AG04449 (cell line): ENCODE data around the gene MYO1C.
A peak's percentile ranks its signal among the peaks of the same experiment; 100 is the strongest.

Source experiments
- CTCF ChIA-PET: fragments of 350-600 bp; formaldehyde crosslinking; extraction: SDS; loops from one replicate; lab custom pipeline; 2021; ENCODE audit warnings: antibody characterized with exemption; lab: Yijun Ruan, JAX
- POLR2A ChIA-PET: fragments of 400-600, 350-600 bp; formaldehyde crosslinking; extraction: SDS; loops from one replicate; lab custom pipeline; 2020; ENCODE audit warnings: antibody characterized with exemption, inconsistent platforms; lab: Yijun Ruan, JAX
- DNase-seq: peaks from one replicate; pipeline ENCODE4 v3.0.0-alpha.2; 2010; ENCODE audit warnings: low read depth, low spot score
- H3K4me3 ChIP-seq: 2 replicates; pipeline ENCODE4 v1.5.1; 2011; ENCODE audit warnings: low read depth, mild to moderate bottlenecking, control low read depth, low read length
- CTCF ChIP-seq: IDR thresholded peaks from one replicate; pipeline ENCODE4 v1.5.1; 2011; ENCODE audit warnings: mild to moderate bottlenecking, moderate library complexity, low read length, control low read depth, inconsistent platforms; ENCODE audit not compliant: insufficient read depth; ENCODE audit errors: missing control alignments

MYO1C gene

DNA sequence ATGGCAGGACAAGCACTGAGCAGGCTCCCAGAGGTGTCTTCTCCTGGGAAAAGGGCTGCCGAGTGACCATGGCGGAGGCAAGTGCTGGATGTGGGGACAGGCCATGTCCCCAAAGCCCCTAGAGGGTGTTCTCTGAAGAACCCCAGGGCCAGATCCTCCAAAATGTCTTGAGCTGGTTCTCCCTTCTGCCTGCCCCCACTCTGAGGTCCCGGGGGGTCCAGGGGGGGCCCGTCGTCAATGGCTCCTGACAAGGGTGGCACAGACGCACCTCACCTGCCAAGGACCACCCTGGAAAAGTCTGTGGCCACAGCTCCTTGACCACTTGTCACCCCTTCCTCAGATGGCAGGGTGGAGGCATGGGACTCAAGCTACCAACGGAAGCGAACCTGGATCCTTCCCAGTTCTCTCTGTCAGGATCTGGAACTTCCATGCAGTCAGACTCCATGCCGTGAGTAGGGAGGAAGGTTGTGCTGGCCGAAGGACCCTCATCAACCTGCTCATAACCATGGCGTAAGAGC, 2.3 kb upstream of the MYO1C start:
- POLR2A ChIA-PET = no interaction called here
- TF ChIP-seq CTCF = no peak
- no peak overlapping the region for H3K4me3 ChIP-seq
- CTCF ChIA-PET = no interaction called here
- no peak for DNase-seq

DNA sequence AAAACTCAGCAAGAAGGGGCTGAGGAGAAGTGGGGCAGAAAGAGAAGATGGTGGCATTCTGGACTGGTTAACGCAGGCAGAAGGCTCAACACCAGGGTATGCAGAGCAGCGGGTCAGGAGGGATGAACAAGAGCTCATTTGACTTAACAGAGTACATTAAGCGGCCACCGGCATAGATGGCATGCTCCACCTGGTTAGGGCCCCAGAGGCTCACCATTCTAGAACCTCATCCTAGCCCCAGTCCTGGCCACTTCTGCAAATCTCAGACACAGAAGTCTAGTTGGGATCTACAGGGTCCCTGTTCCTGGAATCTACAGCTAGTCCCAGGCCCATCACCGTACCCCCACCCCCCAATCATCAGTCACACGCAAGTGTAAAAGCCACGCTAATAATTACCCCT, 1.7 kb upstream of the MYO1C start:
- CTCF ChIA-PET = no interaction called here
- TF ChIP-seq CTCF = no peak
- no peak overlapping the region for H3K4me3 ChIP-seq
- no peak for DNase-seq
- POLR2A ChIA-PET = no interaction called here

GRCh38 chr17:1493291-1493980, 950 bp upstream of the MYO1C start:
- CTCF ChIA-PET = interaction anchor here (2.0 kb wide), 1 partner anchor 22 kb away, joined by 9 read pairs; the partner anchor contains the start of gene INPP5K

DNA sequence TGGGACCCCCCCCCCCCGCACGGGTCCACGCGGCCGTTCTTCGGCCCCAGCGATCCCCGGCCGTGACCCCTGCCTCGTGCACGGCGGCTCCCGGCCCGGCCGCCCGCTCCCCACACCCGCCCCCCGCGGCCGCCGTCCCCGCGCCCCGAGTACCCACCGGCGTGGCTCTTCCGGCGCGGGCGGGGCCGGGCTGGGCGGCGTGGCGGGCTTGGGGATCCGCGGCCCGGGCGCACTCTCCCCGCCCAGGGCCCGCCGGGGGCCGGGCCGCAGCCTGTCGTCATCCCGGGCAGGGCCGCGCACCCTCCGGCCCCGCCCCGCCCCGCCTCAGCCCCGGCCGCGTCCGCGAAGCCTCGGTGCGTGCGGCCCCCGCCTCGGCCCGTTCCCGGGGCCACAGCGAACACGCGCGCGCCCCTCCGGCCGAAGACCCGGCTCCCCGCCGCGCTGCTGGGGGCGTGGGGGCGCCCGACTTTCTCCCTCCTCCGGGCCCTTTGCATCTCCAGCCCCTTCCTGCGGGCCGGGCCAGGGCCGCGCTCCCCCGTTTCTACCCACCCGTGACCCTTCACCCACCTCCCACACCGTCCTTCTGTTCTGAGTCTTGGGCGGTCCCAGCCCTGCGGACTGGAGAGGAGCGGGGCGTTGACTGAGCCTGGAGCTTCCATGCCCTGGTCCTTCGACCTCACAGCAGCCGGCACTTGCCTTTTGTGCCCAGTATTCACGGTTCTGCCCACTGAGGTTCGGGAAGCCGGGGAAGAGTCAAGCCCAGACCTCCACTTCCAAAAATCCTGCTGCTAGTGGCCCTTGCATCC, 840 bp downstream of the MYO1C start:
- ChIA-PET POLR2A (interaction anchor here (1.7 kb wide), 1 partner anchor 24 kb away, joined by 11 read pairs; the partner anchor contains the start of gene INPP5K), CTCF (interaction anchor here (1.2 to 3.0 kb wide), 3 partner anchors 20 to 24 kb away, joined by 4 to 9 read pairs (median 9); partner anchors contain the start of gene INPP5K)
- peak overlapping the region; percentile 86 for H3K4me3 ChIP-seq
- DNase-seq = no peak
- no peak for TF ChIP-seq CTCF

More at GRCh38 chr17:1493291-1493980, 950 bp upstream of the MYO1C start:
- POLR2A ChIA-PET = interaction anchor here (0.6 to 1.7 kb wide), 2 partner anchors 22 to 36 kb away, joined by 3 to 11 read pairs; partner anchors contain the start of gene INPP5K
- H3K4me3 ChIP-seq = no peak overlapping the region
- no peak for TF ChIP-seq CTCF
- DNase-seq = no peak

- ChIA-PET CTCF (interaction anchor here (3.0 kb wide), 1 partner anchor 25 kb away, joined by 9 read pairs; the partner anchor contains the start of gene INPP5K), POLR2A (interaction anchor here (1.3 kb wide), 1 partner anchor 25 kb away, joined by 3 read pairs; the partner anchor contains the start of gene INPP5K)
- no peak for TF ChIP-seq CTCF
- DNase-seq = no peak
- peak overlapping the region; percentile 86 for H3K4me3 ChIP-seq
Measured at GRCh38 chr17:1490643-1491442, 1.6 kb downstream of the MYO1C start.
